ENCODE data around the gene TRAPPC3.

TRAPPC3 gene

DNA sequence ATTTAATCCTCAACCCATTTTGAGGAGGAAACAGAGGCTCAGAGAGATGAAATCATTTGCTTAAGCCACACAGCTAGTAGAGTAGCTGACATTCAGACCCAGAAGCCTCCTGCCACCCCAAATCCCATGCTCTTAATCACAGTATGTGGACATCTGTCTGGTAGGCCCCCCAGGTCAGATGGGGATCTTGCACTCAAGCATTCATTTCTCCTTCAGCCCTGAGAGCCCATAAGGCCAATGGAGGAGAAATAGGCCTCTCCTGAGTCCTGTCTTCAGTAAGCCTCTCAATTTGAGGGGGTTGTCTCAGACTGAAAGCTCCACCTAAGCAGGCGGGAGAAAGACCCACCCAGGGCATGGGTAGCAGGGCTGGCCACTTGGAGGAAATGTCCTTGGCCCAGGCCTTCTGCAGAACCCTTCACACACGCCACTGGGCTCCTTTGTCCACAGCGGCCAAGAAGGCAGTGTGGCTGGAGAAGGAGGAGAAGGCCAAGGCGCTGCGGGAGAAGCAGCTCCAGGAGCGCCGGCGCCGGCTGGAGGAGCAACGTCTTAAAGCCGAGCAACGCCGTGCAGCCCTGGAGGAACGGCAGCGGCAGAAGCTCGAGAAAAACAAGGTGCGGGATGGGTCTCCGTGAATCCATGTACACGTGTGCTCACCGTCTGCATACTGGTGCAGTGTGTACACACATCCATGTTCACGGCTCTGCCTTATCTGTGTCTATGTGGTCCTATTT lies 22.9 kb upstream of the TRAPPC3 start:
- Mint-ChIP-seq H3K9me3 (no peaks in the 10 kb centered on the region), H3K27ac (peak overlapping the region in 1 of 2 donors; percentile 85), H3K27me3 (no peaks in the 10 kb centered on the region), H3K4me3 (no peak overlapping the region), H3K4me1 (peaks cover 27% of the 10 kb centered on the region)
- ATAC-seq (no peak), DNase-seq (no peak)

DNA sequence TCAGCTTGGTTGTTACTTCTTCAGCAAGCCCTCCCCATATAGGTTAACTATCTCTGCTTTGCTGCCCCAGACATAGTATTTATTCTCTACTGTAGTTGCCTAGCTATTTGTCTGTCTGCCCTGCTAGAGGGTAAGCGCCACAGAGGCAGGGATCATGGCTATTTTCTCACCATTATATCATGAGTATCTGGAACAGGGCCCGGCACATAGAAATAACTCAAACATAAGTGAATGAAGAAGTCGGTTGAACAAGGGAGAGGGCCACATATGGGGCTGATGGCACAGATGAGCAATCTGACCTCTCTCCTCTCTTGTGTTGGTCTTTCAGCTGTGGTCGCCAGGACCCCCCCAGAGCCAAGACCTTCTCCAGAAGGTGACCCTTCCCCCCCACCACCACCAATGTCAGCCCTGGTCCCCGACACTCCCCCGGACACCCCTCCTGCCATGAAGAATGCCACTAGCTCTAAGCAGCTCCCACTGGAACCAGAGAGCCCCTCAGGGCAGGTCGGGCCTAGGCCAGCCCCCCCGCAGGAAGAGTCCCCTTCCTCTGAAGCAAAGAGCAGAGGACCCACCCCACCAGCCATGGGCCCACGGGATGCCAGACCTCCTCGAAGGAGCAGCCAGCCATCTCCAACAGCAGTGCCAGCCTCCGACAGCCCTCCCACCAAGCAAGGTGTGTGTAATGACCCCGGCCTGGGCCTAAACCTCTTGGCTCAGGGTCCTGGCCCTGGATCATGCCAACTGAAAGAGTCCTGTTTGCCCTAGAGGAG lies 21.5 kb upstream of the TRAPPC3 start:
- peak overlapping the region; percentile 68 to 86 for H3K27ac Mint-ChIP-seq
- peaks cover 41% of the 10 kb centered on the region for H3K4me1 Mint-ChIP-seq
- ATAC-seq (no peak), DNase-seq (no peak)
- H3K4me3 Mint-ChIP-seq = no peak overlapping the region
- no peaks in the 10 kb centered on the region for H3K9me3 Mint-ChIP-seq
- no peaks in the 10 kb centered on the region for H3K27me3 Mint-ChIP-seq

DNA sequence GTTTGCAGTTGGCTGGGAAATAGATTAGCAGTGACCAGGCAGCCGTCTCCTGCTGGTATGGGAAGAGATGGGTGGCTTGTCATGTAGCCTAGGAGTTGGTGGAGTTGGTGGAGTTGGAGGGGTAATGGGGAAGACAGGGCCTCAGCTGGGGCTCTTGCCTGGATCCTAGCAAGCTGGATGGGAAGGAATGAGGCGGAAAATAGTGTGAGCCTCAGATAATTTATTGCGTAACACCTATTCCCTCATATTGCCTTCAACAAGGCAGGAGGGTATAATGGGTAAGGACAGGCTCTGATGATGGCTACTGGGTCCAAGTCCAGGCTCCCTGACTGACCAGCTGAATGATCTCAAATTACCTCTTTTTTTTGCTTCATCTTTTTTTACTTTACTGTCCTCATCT lies 19.2 kb upstream of the TRAPPC3 start:
- Mint-ChIP-seq H3K4me1 (peaks cover 55% of the 10 kb centered on the region), H3K4me3 (no peak overlapping the region), H3K27me3 (no peaks in the 10 kb centered on the region), H3K27ac (peak overlapping the region in 1 of 2 donors; percentile 79), H3K9me3 (no peaks in the 10 kb centered on the region)
- DNase-seq = no peak
- ATAC-seq = no peak

DNA sequence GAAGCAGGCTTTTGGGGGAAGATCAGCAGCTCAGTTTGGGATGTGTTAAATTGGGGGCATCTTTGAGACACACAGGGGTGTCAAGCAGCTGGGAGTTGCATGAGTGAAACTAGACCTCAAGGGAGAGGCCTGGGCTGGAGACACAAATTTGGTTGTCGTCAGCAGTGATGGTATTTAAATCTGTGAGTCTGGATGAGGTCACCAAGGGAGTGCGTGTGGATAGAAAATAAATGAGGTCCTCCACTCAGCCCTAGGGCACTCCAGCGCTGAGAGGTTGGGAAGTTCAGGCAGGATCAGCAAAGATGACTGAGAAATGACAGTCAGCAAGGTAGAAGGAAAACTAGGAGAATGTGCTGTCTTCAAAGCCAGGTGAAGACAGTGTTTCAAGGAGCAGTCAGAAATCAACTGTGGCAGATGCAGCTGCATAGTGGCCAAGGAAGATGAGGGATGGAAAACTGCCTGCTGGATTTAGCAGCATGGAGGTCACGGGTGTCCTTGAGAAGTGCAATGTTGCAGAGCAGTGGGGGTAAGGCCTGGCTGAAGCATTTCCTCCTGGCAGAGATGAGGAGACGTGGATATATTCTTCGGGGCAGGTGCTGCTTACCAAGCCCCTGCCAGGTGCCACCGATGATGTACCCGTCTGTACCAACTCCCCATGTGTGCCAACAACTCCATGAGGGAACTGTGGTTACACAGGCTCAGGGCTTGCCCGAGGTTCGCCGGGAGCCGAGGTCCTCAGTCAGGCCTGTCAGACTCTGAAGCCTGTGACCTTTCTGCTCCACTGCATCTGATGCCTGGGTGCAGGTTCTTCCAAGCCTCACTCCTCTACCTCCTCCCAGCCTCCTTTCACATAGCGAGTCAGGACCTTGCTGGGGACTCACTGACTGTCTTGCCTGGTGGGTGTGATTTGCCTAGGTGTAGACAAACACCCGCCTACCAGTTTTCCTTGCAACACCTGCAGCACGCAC lies 17.9 kb upstream of the TRAPPC3 start:
- Mint-ChIP-seq H3K27ac (peak overlapping the region; percentile 7 to 29), H3K27me3 (no peaks in the 10 kb centered on the region), H3K4me3 (no peak overlapping the region), H3K9me3 (no peaks in the 10 kb centered on the region), H3K4me1 (peaks cover 58% of the 10 kb centered on the region)
- no peak for DNase-seq
- no peak for ATAC-seq

DNA sequence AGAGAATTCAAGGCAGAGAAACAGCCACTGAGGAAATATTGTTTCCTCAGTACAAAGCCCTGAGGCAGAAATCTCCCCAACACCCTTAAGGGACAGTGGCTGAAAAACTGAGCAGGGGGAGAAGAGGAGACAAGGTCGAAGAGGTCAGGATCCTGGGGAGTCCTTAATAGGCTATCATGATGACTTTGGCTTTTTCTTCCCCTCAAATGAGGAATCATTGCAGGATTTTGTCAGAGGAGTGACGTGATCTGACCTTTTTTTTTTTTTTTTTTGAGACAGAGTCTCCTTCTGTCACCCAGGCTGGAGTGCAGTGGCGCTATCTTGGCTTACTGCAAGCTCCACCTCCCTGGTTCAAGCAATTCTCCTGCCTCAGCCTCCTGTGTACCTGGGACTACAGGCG lies 16.9 kb upstream of the TRAPPC3 start:
- no peak for ATAC-seq
- Mint-ChIP-seq H3K27me3 (no peaks in the 10 kb centered on the region), H3K9me3 (no peaks in the 10 kb centered on the region), H3K27ac (peak overlapping the region in 1 of 2 donors; percentile 86), H3K4me3 (no peak overlapping the region), H3K4me1 (peaks cover 63% of the 10 kb centered on the region)
- no peak for DNase-seq

DNA sequence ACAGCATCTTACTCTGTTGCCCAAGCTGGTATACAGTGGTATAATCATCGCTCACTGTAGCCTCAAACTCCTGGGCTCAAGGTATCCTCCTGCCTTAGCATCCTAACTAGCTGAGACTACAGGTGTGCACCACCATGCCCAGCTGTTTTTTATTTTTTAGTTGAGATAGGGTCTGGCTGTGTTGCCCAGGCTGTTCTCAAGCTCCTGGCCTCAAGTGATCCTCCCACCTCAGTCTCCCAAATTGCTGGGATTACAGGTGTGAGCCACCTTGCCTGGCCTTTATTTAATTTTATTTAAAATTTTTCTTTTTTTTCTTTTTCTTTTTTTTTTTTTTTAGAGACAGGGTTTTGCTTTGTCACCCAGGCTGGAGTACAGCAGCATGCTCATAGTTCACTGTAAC lies 15.9 kb upstream of the TRAPPC3 start:
- no peak for DNase-seq
- Mint-ChIP-seq H3K27ac (peak overlapping the region in 1 of 2 donors; percentile 24), H3K27me3 (no peaks in the 10 kb centered on the region), H3K4me3 (no peak overlapping the region), H3K4me1 (peaks cover 62% of the 10 kb centered on the region), H3K9me3 (no peaks in the 10 kb centered on the region)
- ATAC-seq = no peak

DNA sequence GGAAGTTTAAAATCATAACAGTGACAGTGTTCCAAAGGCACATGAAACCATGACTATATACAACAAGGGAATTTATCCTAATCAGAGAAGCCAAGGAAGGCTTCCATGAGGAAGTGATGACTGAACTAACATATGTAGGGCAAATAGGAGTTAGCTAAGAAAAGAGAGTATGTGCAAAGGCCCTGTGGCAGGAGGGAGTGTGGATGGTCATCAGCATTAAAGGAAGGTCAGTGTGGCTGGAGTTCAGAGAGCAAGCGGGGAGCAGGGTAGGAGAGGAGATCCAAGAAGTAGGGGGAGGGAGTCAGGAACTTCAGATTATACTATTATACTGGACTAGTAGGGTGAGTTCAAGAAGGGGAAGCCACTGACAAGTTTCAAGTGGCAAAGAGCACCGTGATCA lies 15.1 kb upstream of the TRAPPC3 start:
- no peaks in the 10 kb centered on the region for H3K27me3 Mint-ChIP-seq
- ATAC-seq (no peak), DNase-seq (no peak)
- no peak overlapping the region for H3K4me3 Mint-ChIP-seq
- peak overlapping the region; percentile 71 to 90 for H3K27ac Mint-ChIP-seq
- no peaks in the 10 kb centered on the region for H3K9me3 Mint-ChIP-seq
- peaks cover 68% of the 10 kb centered on the region for H3K4me1 Mint-ChIP-seq

DNA sequence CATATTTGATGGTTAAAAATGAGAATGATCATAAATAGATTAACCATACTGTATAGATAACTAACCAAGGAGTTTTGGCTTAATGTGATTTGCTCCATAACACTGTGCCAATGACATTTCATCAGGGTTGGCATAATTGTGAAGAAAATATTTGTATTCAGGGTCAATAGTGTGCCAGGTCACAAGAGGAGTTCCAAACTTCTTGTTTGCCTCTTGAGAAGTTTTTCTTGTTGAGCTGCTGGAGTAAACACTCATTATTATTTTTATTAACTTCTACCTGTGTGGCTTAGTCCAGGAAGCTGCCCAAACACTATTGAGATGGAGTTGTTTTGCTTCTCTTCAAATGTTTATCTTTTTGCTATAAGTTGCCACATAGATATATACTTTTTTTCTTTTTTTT lies 14.1 kb upstream of the TRAPPC3 start:
- H3K4me3 Mint-ChIP-seq = no peak overlapping the region
- ATAC-seq = no peak
- H3K4me1 Mint-ChIP-seq = peaks cover 73% of the 10 kb centered on the region
- H3K9me3 Mint-ChIP-seq = no peaks in the 10 kb centered on the region
- H3K27me3 Mint-ChIP-seq = no peaks in the 10 kb centered on the region
- no peak for DNase-seq
- H3K27ac Mint-ChIP-seq = no peak overlapping the region

DNA sequence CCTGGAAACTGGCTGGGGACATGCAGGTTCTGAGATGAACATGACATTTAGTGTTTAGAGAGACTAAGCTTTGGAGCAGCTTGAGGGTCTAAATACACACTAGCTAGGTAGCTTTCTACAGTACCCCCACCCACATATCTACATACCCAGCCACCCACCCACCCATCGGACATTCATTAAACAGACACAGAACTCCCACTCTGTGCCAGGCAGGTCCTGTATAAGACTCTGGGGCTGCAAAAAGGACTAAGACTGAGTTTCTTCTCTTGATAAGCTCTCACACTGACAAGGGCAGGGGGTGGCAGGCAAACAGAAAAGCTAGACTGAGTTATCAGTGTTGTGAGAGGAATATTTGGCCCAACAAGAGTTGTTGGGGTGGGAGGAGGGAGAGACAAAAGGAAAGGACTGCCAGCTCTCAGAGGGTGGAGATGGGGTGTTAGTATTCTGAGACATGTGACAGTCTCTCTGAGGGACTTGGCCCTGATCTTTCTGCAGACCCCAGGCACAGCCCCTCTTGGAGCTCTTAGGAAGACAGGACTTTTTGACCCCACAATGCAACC lies 13.5 kb upstream of the TRAPPC3 start:
- Mint-ChIP-seq H3K4me3 (peak overlapping the region; percentile 91 to 93), H3K27ac (peak overlapping the region in 1 of 2 donors; percentile 97), H3K4me1 (peaks cover 76% of the 10 kb centered on the region), H3K27me3 (no peaks in the 10 kb centered on the region), H3K9me3 (no peaks in the 10 kb centered on the region)
- ATAC-seq (no peak), DNase-seq (no peak)

DNA sequence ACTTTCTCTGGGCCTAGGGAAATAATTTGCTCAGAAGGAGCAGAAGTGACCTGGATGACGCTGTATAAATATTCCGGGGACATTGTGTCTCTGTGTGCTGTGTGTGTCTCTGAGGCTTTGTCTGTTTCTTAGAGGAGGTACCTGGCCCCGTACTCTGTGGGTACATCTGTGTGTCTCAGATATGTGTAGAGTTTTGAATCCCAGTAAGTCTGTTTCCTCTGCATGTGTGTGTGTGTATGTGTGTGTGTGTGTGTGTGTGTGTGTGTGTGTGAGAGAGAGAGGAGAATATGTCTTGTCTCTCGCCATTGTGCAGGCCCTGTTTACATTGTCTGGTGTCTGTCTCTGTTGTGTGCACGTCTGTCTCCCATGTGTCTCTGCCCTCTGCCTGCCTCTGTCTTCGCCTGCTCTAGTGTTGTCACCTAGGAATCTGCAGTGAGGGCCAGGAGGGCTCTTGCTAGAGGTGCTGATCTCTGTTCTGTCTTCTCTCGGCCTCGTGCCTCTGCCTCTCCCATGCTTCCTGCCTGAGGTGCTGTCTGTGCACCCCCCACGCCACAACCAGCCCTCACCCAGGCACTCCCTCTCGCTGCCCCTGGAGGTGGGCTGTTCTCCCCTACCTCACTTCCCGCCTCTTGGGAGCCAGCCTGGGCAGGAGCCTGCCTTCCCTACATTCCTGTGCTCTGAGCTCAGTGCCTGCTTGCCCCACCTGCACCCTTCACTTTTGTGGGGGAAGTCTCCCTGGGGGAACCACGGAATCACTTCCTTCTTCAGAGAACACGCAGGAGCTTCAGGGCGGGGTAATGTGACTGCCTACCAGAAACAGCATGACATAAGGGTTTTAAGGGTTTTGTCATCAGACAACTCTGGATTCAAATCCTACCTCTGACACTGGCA lies 12.6 kb upstream of the TRAPPC3 start:
- Mint-ChIP-seq H3K27ac (peak overlapping the region; percentile 97 to 99), H3K9me3 (no peaks in the 10 kb centered on the region), H3K4me1 (peaks cover 78% of the 10 kb centered on the region), H3K27me3 (no peaks in the 10 kb centered on the region), H3K4me3 (peak overlapping the region; percentile 91 to 93)
- DNase-seq (peak; percentile 32 to 64), ATAC-seq (peak; percentile 52)

DNA sequence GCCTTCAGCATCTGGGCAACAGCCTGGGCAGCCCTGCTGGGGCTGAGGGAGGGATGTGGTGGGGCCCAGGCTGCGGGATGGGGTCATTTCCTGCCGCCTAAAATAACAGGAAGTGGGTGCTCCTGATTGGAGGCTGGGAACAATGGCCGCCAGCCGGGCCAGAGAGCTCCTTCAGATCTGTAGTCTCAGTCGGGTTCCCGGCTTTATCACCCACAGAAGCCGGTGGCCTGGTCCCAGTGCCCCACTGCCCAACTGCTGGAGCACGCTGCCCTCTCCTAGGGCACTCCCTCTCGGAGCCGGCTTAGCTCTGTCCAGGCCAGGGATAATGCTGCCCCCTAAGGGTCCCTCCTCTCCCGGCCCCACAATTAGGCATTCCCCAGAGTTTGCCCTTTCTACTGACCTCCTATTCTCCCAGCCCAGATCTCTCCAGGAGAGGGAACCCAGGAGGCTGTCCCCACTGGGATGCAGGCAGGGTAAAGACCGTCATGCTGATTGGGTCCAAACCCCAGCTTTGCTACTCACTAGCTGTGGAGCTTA lies 11.7 kb upstream of the TRAPPC3 start:
- Mint-ChIP-seq H3K4me3 (peak overlapping the region; percentile 91 to 93), H3K27ac (peak overlapping the region; percentile 97 to 99), H3K4me1 (peaks cover 69% of the 10 kb centered on the region), H3K27me3 (no peaks in the 10 kb centered on the region), H3K9me3 (no peaks in the 10 kb centered on the region)
- ATAC-seq (peak; percentile 78), DNase-seq (peak; percentile 73 to 86)

DNA sequence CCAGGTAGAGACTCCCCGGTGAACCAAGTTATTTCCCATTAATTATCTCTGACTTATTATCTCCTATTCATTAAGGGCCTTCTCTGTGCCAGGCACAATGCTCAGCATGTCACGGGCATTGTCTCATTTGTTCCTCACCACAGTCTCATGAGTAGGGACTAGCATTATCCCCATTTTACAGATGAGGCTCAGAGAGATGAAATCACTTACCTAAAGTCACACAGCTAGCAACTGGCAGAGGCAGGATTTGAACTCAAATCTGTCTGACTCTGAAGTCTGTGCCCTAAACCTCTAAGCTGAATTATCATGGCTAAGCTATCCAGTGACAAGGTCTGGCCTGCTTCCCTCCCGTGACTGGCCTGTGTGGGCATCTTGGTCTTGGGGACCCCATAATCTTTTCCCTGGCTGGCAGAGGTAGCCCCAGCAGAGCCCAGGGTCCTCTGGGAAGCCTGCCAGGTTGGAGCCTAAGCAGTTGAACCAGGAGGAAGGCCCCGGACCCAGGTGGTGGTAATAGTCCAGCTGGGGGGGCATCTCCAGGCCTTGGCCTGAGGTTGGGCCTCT lies 11.2 kb upstream of the TRAPPC3 start:
- no peak for DNase-seq
- Mint-ChIP-seq H3K27me3 (no peaks in the 10 kb centered on the region), H3K4me1 (peaks cover 66% of the 10 kb centered on the region), H3K27ac (peak overlapping the region; percentile 97 to 99), H3K4me3 (peak overlapping the region; percentile 91 to 93), H3K9me3 (no peaks in the 10 kb centered on the region)
- no peak for ATAC-seq

DNA sequence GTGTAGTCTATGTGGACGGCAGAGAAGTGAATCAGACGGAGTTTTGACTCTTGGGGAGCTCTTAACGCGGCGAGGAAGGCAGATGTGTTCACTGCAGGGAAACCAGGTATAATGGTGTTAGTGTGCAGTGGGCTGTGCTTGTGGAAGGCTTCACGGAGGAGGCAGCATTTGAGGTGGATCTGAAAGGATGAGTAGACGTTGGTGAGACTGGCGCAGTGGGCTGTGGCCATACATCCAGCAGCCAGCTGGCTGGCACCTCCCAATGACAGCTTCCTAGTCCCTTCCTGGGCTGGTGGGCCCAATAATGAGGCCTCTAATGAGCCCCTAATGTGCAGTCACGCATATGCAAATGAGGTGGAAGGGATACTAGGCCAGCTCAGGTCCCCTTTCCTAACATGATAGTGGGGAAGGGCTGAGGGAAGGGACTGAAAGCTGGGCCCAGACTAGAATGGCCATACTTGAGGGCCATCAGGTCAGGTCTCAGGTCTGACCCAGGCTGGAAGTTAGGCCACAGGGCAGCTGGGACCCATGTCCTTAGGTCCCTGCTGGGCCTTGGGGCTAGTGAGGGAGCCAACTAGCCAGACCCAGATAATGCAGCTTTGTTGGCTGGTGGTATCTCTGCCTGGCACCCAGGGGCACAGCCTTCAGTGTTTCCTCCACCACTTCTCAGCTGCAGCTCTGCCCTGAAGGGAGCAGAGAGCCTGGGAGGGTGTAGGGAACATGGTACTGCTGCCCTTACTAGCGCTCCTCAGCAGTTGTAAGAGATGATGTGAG lies 10.5 kb upstream of the TRAPPC3 start:
- Mint-ChIP-seq H3K4me1 (peaks cover 70% of the 10 kb centered on the region), H3K4me3 (peak overlapping the region; percentile 91 to 93), H3K27ac (peak overlapping the region; percentile 97 to 99), H3K27me3 (no peaks in the 10 kb centered on the region), H3K9me3 (no peaks in the 10 kb centered on the region)
- ATAC-seq (no peak), DNase-seq (peak in 1 of 2 donors; percentile 32)

All from stimulated activated naive CD8-positive, alpha-beta T cell treated with anti-CD3 and anti-CD28 coated beads, Interleukin-15, amount 100 ng/mL, for 72 hours (primary cell).